ENCODE data around the gene WDR1. TPM values are rescaled to one million over a fixed set of nuclear protein-coding genes. Genes with fewer than 3 reads are reported as not detected.

Gene WDR1
- total RNA-seq, 6 donors from 2014 or later = 135 to 307 (median 183) TPM

DNA sequence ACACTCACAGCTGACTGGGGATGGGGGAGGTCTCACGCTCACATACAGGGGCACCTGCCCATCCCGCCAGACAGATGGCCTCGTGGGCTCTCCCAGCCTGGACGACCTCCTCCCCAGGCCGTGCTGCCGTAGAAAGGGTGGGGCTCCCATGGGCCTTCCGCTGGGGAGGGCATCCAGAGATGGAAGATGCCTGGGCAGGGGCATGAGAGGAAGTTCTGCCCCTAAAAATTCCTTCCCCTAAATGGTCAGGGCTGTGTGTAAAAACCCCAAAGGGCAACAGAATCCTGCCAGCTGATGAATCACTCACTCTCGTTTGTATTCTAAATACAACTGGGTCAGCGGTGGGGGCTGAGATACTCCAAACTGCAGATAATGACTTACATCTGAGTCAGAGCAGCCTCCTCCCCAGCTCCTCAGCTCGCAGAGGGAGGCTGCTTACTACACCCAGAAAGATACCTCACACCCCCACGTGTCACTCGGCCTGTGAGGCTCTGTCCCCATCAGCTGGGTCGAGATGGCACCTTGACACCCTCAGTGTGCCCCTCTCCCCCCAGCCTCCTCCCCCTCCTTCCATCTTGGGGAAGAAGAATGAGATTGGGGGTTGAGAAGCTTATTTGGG, 10.1 kb downstream of the WDR1 start:
- peaks cover 0 to 72% (median 39%) of the 10 kb centered on the region in 4 donors for H3K36me3 ChIP-seq
- DNase-seq = peak in 1 of 2 donors; percentile 71

DNA sequence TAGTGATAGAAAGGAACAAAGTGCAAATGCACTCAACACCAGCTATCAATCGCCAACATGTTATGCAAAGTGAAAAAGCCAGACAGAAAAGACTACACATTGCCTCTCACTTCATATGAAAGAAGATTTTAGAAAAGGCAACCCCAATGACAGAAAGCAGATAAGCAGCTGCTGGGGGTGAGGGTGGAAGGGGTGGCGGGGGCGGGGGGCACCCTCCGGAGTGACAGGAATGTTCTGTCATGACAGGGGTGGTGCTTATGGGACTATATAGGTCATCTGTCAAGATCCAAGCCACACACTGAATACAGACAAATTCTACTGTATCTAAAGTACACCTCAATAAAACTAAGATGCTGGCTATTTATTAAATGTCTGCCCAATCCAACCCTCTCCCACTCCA, 10.7 kb downstream of the WDR1 start:
- ATAC-seq (ENCODE audit: low FRiP score in 2 of 2) = no peak
- H3K4me1 ChIP-seq = peaks cover 70 to 93% (median 74%) of the 10 kb centered on the region in 4 donors
- WGBS, 2 donors = 79 to 91% methylated on average over 4 of the region's 4 CpGs
- no peaks in the 10 kb centered on the region for H3K27me3 ChIP-seq
- peaks cover 0 to 72% (median 34%) of the 10 kb centered on the region in 4 donors for H3K36me3 ChIP-seq
- TF ChIP-seq POLR2A (IDR thresholded peaks at IDR 0.05) (no peak), EP300 (IDR thresholded peaks at IDR 0.05) (no peak), POLR2AphosphoS5 (IDR thresholded peaks at IDR 0.05) (no peak)
- TF ChIP-seq, protein P1, sequence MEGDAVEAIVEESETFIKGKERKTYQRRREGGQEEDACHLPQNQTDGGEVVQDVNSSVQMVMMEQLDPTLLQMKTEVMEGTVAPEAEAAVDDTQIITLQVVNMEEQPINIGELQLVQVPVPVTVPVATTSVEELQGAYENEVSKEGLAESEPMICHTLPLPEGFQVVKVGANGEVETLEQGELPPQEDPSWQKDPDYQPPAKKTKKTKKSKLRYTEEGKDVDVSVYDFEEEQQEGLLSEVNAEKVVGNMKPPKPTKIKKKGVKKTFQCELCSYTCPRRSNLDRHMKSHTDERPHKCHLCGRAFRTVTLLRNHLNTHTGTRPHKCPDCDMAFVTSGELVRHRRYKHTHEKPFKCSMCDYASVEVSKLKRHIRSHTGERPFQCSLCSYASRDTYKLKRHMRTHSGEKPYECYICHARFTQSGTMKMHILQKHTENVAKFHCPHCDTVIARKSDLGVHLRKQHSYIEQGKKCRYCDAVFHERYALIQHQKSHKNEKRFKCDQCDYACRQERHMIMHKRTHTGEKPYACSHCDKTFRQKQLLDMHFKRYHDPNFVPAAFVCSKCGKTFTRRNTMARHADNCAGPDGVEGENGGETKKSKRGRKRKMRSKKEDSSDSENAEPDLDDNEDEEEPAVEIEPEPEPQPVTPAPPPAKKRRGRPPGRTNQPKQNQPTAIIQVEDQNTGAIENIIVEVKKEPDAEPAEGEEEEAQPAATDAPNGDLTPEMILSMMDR (IDR thresholded peaks at IDR 0.05) = no peak
- H3K27ac ChIP-seq = peak overlapping the region; percentile 62 to 81 (median 72)
- no peak overlapping the region for H3K4me3 ChIP-seq
- no peaks in the 10 kb centered on the region for H3K9me3 ChIP-seq
- DNase-seq = no peak

More for the DNA sequence above, 10.1 kb downstream of the WDR1 start:
- ATAC-seq (ENCODE audit: low FRiP score in 2 of 2) = peak; percentile 79 to 91
- TF ChIP-seq, protein P1 (IDR thresholded peaks at IDR 0.05) = no peak
- no peak for TF ChIP-seq POLR2A (IDR thresholded peaks at IDR 0.05)
- peak in 1 of 2 donors; percentile 35 for TF ChIP-seq POLR2AphosphoS5 (IDR thresholded peaks at IDR 0.05)
- peak in 1 of 4 donors; percentile 25 for TF ChIP-seq EP300 (IDR thresholded peaks at IDR 0.05)
- H3K4me3 ChIP-seq = no peak overlapping the region
- H3K9me3 ChIP-seq = no peaks in the 10 kb centered on the region
- peak overlapping the region; percentile 62 to 81 (median 76) for H3K27ac ChIP-seq
- H3K4me1 ChIP-seq = peaks cover 68 to 93% (median 74%) of the 10 kb centered on the region in 4 donors
- no peaks in the 10 kb centered on the region for H3K27me3 ChIP-seq
- WGBS, 2 donors = 47 to 48% methylated on average over 9 to 13 of the region's 13 CpGs

DNA sequence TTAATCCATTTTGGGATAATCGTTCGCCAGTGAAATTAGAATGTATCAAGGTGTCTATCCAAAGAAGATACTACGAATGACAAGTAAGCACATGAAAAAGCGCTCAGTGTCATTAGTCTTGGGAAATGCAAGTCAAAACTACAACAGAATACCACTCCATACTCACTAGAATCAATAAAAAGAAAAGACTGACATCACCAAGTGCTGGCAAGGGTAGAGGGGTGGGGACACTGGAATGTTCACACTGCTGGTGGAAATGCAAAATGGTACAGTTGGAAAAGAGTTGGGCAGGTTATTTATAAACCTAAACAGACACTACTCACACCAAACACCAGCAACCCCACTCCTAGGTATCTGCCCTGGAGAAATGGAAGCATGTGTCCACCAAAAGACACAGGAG, 11.2 kb downstream of the WDR1 start:
- 92 to 94% methylated on average over 4 of the region's 4 CpGs for WGBS, 2 donors
- no peaks in the 10 kb centered on the region for H3K9me3 ChIP-seq
- H3K36me3 ChIP-seq = peaks cover 0 to 72% (median 31%) of the 10 kb centered on the region in 4 donors
- no peaks in the 10 kb centered on the region for H3K27me3 ChIP-seq
- no peak for ATAC-seq (ENCODE audit: low FRiP score in 2 of 2)
- peak overlapping the region in 3 of 4 donors; percentile 48 to 81 (median 67) for H3K27ac ChIP-seq
- no peak for DNase-seq
- TF ChIP-seq POLR2A (IDR thresholded peaks at IDR 0.05) = no peak
- TF ChIP-seq EP300 (IDR thresholded peaks at IDR 0.05) = no peak
- no peak for TF ChIP-seq POLR2AphosphoS5 (IDR thresholded peaks at IDR 0.05)
- TF ChIP-seq, protein P1 (IDR thresholded peaks at IDR 0.05) = no peak
- H3K4me1 ChIP-seq = peaks cover 69 to 93% (median 75%) of the 10 kb centered on the region in 4 donors
- H3K4me3 ChIP-seq = no peak overlapping the region

DNA sequence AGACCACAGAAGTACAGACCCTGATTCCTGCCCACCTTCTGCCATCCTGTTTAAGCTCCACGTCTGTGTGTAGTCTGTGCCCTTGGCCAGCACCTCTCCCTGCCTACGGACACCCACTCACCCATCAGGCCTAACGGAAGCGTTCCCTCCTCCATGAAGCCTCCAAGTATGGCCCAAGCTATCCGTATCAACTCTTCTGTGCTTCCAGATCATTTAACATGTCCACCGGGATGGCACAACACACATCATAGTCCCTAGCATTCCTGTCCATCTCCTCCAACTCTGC, 11.7 kb downstream of the WDR1 start:
- WGBS, 2 donors = 75 to 87% methylated on average over 6 of the region's 6 CpGs
- H3K4me1 ChIP-seq = peaks cover 65 to 93% (median 72%) of the 10 kb centered on the region in 4 donors
- H3K27ac ChIP-seq = peak overlapping the region; percentile 24 to 81 (median 58)
- H3K27me3 ChIP-seq = no peaks in the 10 kb centered on the region
- H3K36me3 ChIP-seq = peaks cover 3 to 72% (median 31%) of the 10 kb centered on the region in 4 donors
- no peaks in the 10 kb centered on the region for H3K9me3 ChIP-seq
- TF ChIP-seq, protein P1 (IDR thresholded peaks at IDR 0.05) = no peak
- TF ChIP-seq POLR2A (IDR thresholded peaks at IDR 0.05) (no peak), POLR2AphosphoS5 (IDR thresholded peaks at IDR 0.05) (no peak), EP300 (IDR thresholded peaks at IDR 0.05) (no peak)
- H3K4me3 ChIP-seq = no peak overlapping the region
- ATAC-seq (ENCODE audit: low FRiP score in 2 of 2) (no peak), DNase-seq (no peak)

Measured in upper lobe of left lung (tissue), 6 donors.